Activated CD8-positive, alpha-beta T cell treated with anti-CD3 and anti-CD28 coated beads, Interleukin-2, amount 10 ng/mL, durations not matched to agents 7 days and 5 days (primary cell): ENCODE data around the gene FOXL1. TPM values are rescaled to one million over a fixed set of nuclear protein-coding genes. Genes with fewer than 3 reads are reported as not detected.

ENCODE experiments used
- ATAC-seq: fragments of 150-1000 bp; cut with Tn5 transposase; one replicate; pipeline ENCODE4 v1.10.0; 2021; ENCODE audit warnings: moderate library complexity
- CTCF ChIA-PET: fragments of 350-600 bp; sonication (Branson Sonifier 250); formaldehyde crosslinking; loops from one replicate; lab custom pipeline; 2021; ENCODE audit warnings: antibody characterized with exemption; lab: Charles Lee
- POLR2A ChIA-PET: fragments of 350-600 bp; sonication (Branson Sonifier 250); formaldehyde crosslinking; loops from one replicate; lab custom pipeline; 2021; ENCODE audit warnings: antibody characterized with exemption; lab: Charles Lee
- DNase-seq: peaks from one replicate; pipeline ENCODE4 v3.0.0-alpha.2; 2020
- H3K27ac Mint-ChIP-seq: one replicate; pipeline ENCODE4 v1.8.0; 2021; ENCODE audit warnings: mild to moderate bottlenecking, mixed read lengths
- H3K27me3 Mint-ChIP-seq: one replicate; pipeline ENCODE4 v1.8.0; 2021; ENCODE audit warnings: low read depth, mixed read lengths
- H3K36me3 Mint-ChIP-seq: one replicate; pipeline ENCODE4 v1.8.0; 2021; ENCODE audit warnings: low read depth, mixed read lengths
- H3K4me1 Mint-ChIP-seq: one replicate; pipeline ENCODE4 v1.8.0; 2021; ENCODE audit warnings: low read depth, mixed read lengths
- H3K4me3 Mint-ChIP-seq: one replicate; pipeline ENCODE4 v1.8.0; 2021; ENCODE audit warnings: mild to moderate bottlenecking, mixed read lengths
- H3K9me3 Mint-ChIP-seq: one replicate; pipeline ENCODE4 v1.8.0; 2022; ENCODE audit warnings: mixed read lengths; ENCODE audit not compliant: insufficient read depth
- total RNA-seq, 2 experiments: library from RNA; stranded (reverse); gene quantifications; one replicate each; pipeline ENCODE4 v1.2.3, GENCODE V29; 2021

FOXL1 gene
- not detected for total RNA-seq

GRCh38 chr16:86578061-86578599 is at the start of gene FOXL1:
Gene FOXL1 (plus strand): TSS chr16:86578549. CDS start chr16:86578724, 175 bp downstream.
- no peak within 1 kb of the TSS for H3K4me3 Mint-ChIP-seq

GRCh38 chr16:86529160-86529559 is 49.2 kb upstream of the FOXL1 start:
- Mint-ChIP-seq H3K4me1 (no peaks in the 10 kb centered on the region), H3K9me3 (no peaks in the 10 kb centered on the region), H3K27ac (no peak overlapping the region), H3K4me3 (no peak overlapping the region), H3K27me3 (no peaks in the 10 kb centered on the region), H3K36me3 (peaks cover 2% of the 10 kb centered on the region)
- DNase-seq (no peak), ATAC-seq (no peak)
- CTCF ChIA-PET: interaction anchor here (0.9 kb wide), 1 partner anchor 12 kb away, joined by 3 read pairs; no protein-coding TSS in a partner anchor
- POLR2A ChIA-PET: interaction anchor here (0.6 kb wide), 1 partner anchor 22 kb away, joined by 3 read pairs; no protein-coding TSS in a partner anchor

More at GRCh38 chr16:86578061-86578599, at the start of gene FOXL1:
- ChIA-PET POLR2A (no interaction called here), CTCF (interaction anchor here (1.5 kb wide), 1 partner anchor 484 kb away, joined by 4 read pairs; no protein-coding TSS in a partner anchor)
- H3K36me3 Mint-ChIP-seq: no peaks in the 10 kb centered on the region
- peaks cover 60% of the 10 kb centered on the region for H3K27me3 Mint-ChIP-seq
- ATAC-seq (no peak), DNase-seq (no peak)
- H3K27ac Mint-ChIP-seq: no peak within 1 kb of the TSS
- H3K9me3 Mint-ChIP-seq: no peaks in the 10 kb centered on the region
- H3K4me1 Mint-ChIP-seq: peaks cover 7% of the 10 kb centered on the region

- H3K27ac Mint-ChIP-seq: no peak overlapping the region
- ATAC-seq (no peak), DNase-seq (no peak)
- ChIA-PET CTCF (interaction anchor here (0.6 kb wide), 1 partner anchor 623 kb away, joined by 4 read pairs; no protein-coding TSS in a partner anchor), POLR2A (no interaction called here)
- H3K27me3 Mint-ChIP-seq: no peaks in the 10 kb centered on the region
- H3K9me3 Mint-ChIP-seq: no peaks in the 10 kb centered on the region
- peaks cover 2% of the 10 kb centered on the region for H3K36me3 Mint-ChIP-seq
- no peaks in the 10 kb centered on the region for H3K4me1 Mint-ChIP-seq
- H3K4me3 Mint-ChIP-seq: no peak overlapping the region
Observed at GRCh38 chr16:86530251-86531190, 47.8 kb upstream of the FOXL1 start.

- Mint-ChIP-seq H3K4me1 (no peaks in the 10 kb centered on the region), H3K4me3 (no peak overlapping the region), H3K27ac (no peak overlapping the region), H3K27me3 (no peaks in the 10 kb centered on the region), H3K36me3 (peaks cover 2% of the 10 kb centered on the region), H3K9me3 (no peaks in the 10 kb centered on the region)
- DNase-seq (no peak), ATAC-seq (no peak)
- ChIA-PET CTCF (interaction anchor here (0.6 kb wide), 1 partner anchor 623 kb away, joined by 4 read pairs; no protein-coding TSS in a partner anchor), POLR2A (no interaction called here)
Observed at GRCh38 chr16:86531191-86531545, 47.2 kb upstream of the FOXL1 start.

- H3K9me3 Mint-ChIP-seq: no peaks in the 10 kb centered on the region
- no peak overlapping the region for H3K4me3 Mint-ChIP-seq
- ChIA-PET CTCF (interaction anchor here (0.6 kb wide), 1 partner anchor 624 kb away, joined by 4 read pairs; no protein-coding TSS in a partner anchor), POLR2A (no interaction called here)
- ATAC-seq (no peak), DNase-seq (no peak)
- no peaks in the 10 kb centered on the region for H3K4me1 Mint-ChIP-seq
- no peak overlapping the region for H3K27ac Mint-ChIP-seq
- H3K36me3 Mint-ChIP-seq: peaks cover 2% of the 10 kb centered on the region
- H3K27me3 Mint-ChIP-seq: no peaks in the 10 kb centered on the region
Observed at GRCh38 chr16:86531641-86532525, 46.5 kb upstream of the FOXL1 start.

GRCh38 chr16:86532526-86532815 is 45.9 kb upstream of the FOXL1 start:
- ChIA-PET POLR2A (no interaction called here), CTCF (no interaction called here)
- H3K27me3 Mint-ChIP-seq: no peaks in the 10 kb centered on the region
- no peaks in the 10 kb centered on the region for H3K9me3 Mint-ChIP-seq
- H3K36me3 Mint-ChIP-seq: peaks cover 2% of the 10 kb centered on the region
- ATAC-seq: no peak
- H3K4me3 Mint-ChIP-seq: no peak overlapping the region
- H3K4me1 Mint-ChIP-seq: no peaks in the 10 kb centered on the region
- no peak overlapping the region for H3K27ac Mint-ChIP-seq
- no peak for DNase-seq

- Mint-ChIP-seq H3K4me3 (no peak overlapping the region), H3K27me3 (no peaks in the 10 kb centered on the region), H3K36me3 (no peaks in the 10 kb centered on the region), H3K4me1 (no peaks in the 10 kb centered on the region), H3K27ac (no peak overlapping the region), H3K9me3 (no peaks in the 10 kb centered on the region)
- no peak for ATAC-seq
- DNase-seq: no peak
- ChIA-PET POLR2A (no interaction called here), CTCF (no interaction called here)
Observed at GRCh38 chr16:86533076-86533475, 45.3 kb upstream of the FOXL1 start.

GRCh38 chr16:86533767-86534351 is 44.5 kb upstream of the FOXL1 start:
- ChIA-PET POLR2A (no interaction called here), CTCF (no interaction called here)
- peaks cover 6% of the 10 kb centered on the region for H3K36me3 Mint-ChIP-seq
- H3K9me3 Mint-ChIP-seq: no peaks in the 10 kb centered on the region
- no peak overlapping the region for H3K27ac Mint-ChIP-seq
- no peaks in the 10 kb centered on the region for H3K4me1 Mint-ChIP-seq
- H3K27me3 Mint-ChIP-seq: no peaks in the 10 kb centered on the region
- no peak overlapping the region for H3K4me3 Mint-ChIP-seq
- DNase-seq (no peak), ATAC-seq (no peak)

GRCh38 chr16:86534779-86535615 is 43.4 kb upstream of the FOXL1 start:
- H3K27ac Mint-ChIP-seq: no peak overlapping the region
- no peak overlapping the region for H3K4me3 Mint-ChIP-seq
- no peaks in the 10 kb centered on the region for H3K27me3 Mint-ChIP-seq
- ChIA-PET CTCF (no interaction called here), POLR2A (no interaction called here)
- no peak for ATAC-seq
- DNase-seq: no peak
- H3K4me1 Mint-ChIP-seq: no peaks in the 10 kb centered on the region
- no peaks in the 10 kb centered on the region for H3K9me3 Mint-ChIP-seq
- H3K36me3 Mint-ChIP-seq: peaks cover 7% of the 10 kb centered on the region

GRCh38 chr16:86536621-86537020 is 41.7 kb upstream of the FOXL1 start:
- no peak overlapping the region for H3K27ac Mint-ChIP-seq
- ChIA-PET POLR2A (no interaction called here), CTCF (interaction anchor here (1.4 kb wide), 1 partner anchor 492 kb away, joined by 3 read pairs; no protein-coding TSS in a partner anchor)
- H3K27me3 Mint-ChIP-seq: no peaks in the 10 kb centered on the region
- H3K4me1 Mint-ChIP-seq: no peaks in the 10 kb centered on the region
- no peak overlapping the region for H3K4me3 Mint-ChIP-seq
- peaks cover 11% of the 10 kb centered on the region for H3K36me3 Mint-ChIP-seq
- ATAC-seq: no peak
- H3K9me3 Mint-ChIP-seq: no peaks in the 10 kb centered on the region
- DNase-seq: no peak

- Mint-ChIP-seq H3K9me3 (no peaks in the 10 kb centered on the region), H3K4me1 (no peaks in the 10 kb centered on the region), H3K4me3 (no peak overlapping the region), H3K36me3 (peaks cover 15% of the 10 kb centered on the region), H3K27ac (no peak overlapping the region), H3K27me3 (no peaks in the 10 kb centered on the region)
- POLR2A ChIA-PET: no interaction called here
- ATAC-seq: no peak
- CTCF ChIA-PET: no interaction called here
- DNase-seq: no peak
Observed at GRCh38 chr16:86537486-86537885, 40.9 kb upstream of the FOXL1 start.
